SHP77 treated with DMSO at 0.1 percent for 48 hours (cell line): Measurements from ENCODE around the gene FBXW5.

ENCODE experiments used
- DNase-seq: peaks from one replicate; lab custom pipeline; 2025; lab: John Stamatoyannopoulos, UW

Gene FBXW5

GRCh38 chr9:136930014-136930413, 14.5 kb downstream of the FBXW5 start:
- DNase-seq: no peak

DNA sequence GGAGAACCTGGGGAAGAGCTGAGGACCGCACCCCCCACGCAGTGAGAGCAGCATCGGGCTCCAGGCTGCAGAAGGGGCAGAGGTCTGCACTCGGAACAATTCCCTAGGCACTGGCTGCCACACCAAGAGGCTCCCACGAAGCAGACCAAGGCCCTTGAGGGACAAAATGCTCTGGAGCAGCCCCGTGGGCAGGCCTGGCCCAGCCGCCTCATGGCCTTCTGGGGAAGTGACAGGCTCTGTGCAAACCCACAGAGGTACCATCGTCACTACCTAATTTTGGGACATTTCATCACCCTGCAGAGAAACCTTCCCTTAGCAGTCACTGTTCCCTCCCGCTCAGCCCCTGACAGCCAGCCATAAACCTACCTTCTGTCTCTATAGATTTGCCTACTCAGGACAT, 15.9 kb downstream of the FBXW5 start:
- DNase-seq: no peak

DNA sequence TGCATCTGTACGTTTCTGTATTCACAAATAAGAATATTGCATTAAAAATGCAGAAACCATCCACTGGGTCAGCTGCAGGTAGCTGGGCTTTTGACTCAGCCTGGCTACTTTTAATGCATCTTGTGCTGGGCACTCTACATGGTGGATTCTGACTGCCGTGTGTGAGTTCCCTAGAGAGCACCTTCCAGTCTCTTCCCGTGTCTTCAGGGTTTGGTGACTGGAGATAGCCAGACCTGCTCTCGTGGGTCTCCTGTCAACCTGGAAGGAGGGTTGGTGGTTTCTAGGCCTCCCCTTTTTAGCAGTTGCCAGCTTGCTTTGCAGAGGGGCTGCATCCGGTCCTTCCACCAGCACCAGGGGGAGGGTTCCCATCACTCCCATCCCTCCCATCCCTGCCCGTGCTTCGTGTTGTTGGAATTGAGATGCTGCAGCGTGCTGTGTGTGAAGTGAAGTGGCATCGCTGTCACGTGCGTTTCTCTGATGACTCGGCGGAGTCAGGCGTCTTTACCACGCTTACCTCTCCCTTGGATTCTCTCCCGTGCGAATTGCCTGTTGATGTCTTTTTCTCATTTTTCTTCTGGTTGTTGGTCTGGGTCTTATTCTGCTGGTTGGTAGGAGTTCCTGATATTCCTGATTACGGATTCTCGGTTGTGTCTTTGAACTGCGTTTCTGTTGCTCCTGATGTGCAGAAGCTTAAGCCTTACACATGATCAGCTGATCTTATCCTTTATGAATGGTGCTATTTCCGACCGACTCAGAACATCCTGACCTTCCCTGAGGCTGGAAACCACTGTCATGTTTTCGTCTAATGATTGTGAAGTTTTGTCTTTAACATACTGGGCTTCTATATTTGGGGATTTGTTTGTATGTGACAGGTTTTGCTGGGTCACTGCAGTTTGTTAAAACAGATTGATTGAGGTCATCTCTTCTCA, 16.9 kb downstream of the FBXW5 start:
- DNase-seq: no peak

GRCh38 chr9:136926749-136927148, 17.8 kb downstream of the FBXW5 start:
- no peak for DNase-seq

DNA sequence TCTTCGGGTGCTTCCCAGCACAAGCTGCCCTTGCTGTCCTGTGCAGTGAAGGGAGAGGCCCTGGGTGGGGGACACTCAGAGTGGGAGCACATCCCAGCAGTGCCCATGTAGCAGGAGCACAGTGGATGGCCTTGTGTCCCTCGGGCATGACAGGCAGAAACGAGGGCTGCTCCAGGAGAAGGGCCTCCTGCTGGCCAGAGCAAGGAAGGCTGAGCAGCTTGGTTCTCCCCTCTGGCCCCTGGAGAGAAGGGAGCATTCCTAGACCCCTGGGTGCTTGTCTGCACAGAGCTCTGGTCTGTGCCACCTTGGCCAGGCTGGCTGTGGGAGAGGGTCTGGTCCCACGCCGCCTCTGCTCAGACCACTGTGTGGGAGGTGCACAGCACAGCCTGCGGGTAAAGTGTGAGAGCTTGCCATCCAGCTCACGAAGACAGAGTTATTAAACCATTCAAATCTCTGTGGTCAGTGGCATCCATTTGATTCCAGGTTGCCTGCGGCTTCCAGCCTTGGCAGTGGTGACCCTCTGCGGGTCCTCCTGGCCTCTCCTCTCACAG, 18.3 kb downstream of the FBXW5 start:
- no peak for DNase-seq

DNA sequence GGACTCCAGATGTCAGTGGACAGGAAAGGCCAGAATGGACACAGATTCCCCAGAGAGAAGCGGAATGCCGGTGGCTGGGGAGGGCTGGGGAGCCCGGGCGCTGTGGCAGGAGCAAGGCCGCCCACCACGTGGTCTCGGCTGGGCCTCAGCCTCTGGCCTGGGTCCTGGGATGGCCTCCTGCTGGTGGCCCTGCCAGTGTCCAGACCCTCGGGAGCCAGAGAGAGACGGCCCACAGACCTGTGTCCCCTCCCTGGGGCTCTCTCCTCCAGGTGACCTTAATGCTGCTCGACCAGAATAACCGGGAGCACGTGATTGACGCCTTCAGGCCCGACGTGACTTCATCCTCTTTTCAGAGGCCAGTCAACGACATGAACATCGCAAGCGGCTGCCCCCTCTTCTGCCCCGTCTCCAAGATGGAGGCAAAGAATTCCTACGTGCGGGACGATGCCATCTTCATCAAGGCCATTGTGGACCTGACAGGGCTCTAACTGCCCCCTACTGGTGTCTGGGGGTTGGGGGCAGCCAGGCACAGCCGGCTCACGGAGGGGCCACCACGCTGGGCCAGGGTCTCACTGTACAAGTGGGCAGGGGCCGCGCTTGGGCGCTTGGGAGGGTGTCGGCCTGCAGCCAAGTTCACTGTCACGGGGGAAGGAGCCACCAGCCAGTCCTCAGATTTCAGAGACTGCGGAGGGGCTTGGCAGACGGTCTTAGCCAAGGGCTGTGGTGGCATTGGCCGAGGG, 19.0 kb downstream of the FBXW5 start:
- DNase-seq: no peak

DNA sequence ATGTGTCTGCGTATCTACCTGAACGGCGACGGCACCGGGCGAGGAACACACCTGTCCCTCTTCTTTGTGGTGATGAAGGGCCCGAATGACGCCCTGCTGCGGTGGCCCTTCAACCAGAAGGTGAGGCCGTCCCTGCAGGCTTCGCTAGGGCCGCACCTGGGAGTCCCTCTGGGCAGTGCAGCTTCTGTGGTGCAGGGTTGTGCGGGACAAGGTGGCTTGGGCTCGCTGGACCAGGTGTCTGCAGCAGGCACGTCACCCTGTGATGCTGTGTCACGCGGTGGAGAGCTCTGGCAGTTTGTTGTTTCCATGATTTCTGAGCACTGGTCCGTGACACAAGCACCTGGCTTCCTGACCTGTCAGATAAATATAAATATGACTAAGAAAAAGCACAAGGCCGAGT, 20.7 kb downstream of the FBXW5 start:
- DNase-seq: no peak

- no peak for DNase-seq
Observed at GRCh38 chr9:136922540-136922939, 22.0 kb downstream of the FBXW5 start.

DNA sequence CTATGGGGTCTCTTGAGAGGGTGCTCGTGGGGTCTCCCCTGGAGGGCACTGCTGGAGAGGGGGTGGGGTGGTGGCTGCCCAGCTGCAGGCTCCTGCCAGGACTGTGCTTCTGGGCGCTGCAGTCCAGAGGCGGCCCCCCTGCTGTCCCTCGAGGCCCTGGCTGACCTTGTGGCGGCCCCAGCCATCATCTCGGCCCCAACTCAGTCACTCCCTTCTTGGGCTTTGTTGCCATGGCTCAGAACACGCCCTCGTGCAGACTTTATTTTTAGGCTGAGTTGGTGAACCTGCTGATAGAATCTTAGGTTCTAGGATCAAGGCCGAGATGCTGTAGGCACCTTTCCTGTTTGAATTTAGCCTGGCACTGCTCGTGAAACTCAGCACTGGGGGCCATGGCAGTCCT, 22.8 kb downstream of the FBXW5 start:
- DNase-seq: no peak

DNA sequence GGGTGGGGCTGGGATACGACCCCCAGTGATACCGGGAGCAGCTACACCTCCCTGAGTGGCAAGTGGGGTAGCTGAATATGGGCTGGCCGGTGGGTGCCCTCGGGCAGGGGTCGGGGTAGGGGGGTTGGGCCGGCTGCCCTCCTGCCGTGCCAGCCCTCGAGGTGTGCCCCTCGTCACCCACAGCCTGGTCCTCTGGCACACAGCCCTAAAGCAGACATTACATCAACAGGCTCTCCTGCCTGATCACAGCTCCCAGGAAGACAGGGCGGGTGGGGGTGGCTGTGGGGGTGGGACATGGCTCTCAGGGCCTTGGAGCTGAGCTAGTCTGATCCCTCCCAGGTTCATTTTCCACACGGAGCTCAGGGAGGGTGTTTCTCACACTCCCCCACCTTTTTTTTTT, 23.2 kb downstream of the FBXW5 start:
- DNase-seq: no peak

DNA sequence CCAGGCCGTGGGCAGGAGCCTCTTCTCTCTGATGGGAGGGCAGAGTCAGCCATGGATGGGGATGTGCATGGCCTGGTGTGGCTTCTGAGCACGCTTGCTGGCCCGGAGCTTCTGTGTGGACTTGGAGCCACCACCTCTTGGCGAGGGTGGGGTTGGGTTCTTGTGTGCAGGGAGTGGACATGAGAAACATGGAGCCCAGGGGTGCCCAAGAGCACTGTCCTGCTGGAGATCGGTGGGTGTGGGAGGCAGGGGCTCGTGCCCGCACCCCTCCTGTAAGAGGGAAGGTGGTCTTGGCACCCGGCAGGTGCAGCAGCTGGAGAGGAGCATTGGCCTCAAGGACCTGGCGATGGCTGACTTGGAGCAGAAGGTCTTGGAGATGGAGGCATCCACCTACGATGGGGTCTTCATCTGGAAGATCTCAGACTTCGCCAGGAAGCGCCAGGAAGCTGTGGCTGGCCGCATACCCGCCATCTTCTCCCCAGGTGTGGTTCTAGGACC, 23.8 kb downstream of the FBXW5 start:
- no peak for DNase-seq

- DNase-seq: no peak
Observed at GRCh38 chr9:136920069-136920468, 24.5 kb downstream of the FBXW5 start.

- no peak for DNase-seq
Observed at GRCh38 chr9:136917902-136918301, 26.6 kb downstream of the FBXW5 start.

DNA sequence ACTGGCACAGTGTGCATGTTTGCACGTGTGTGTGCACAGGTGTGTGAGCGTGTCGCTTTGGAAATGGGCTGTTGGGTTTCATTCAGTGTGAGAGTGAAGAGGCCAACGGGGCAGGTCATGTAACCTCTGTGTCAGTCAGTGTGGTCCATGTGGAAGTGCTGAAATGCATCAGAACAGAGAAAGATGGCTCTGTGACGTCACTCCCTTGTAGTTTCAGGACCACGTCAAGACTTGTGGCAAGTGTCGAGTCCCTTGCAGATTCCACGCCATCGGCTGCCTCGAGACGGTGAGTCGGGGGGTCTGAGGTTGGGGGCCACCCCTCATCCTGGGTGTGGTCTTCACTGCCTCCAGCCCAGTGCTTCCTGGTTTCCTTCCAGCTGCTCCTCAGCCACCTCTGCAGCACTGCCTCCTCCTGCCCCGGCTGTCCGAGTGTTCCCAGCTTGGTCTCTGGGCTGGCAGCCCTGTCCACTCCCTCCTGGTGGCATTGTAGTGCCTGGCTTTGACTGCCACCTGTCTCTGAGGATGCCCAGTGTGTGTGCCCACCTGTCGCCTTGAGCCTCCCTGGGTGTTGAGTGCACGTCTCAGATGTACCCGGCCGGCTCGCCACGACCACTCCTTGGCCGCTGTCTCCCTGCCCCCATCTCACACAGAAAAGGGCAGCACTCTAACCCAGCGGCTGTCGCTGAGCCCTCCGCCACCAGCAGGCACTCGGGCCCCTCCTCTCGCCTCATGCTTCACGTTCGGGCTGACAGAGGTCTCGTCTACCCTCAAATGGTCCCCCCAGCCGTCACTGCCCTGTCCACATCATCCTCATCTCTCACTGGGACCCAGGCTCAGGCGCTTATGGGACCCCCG, 28.0 kb downstream of the FBXW5 start:
- no peak for DNase-seq

- DNase-seq: no peak
Observed at GRCh38 chr9:136915632-136916329, 28.8 kb downstream of the FBXW5 start.

- DNase-seq: no peak
Observed at GRCh38 chr9:136913701-136914438, 30.7 kb downstream of the FBXW5 start.

- no peak for DNase-seq
Observed at GRCh38 chr9:136910901-136911245, 33.7 kb downstream of the FBXW5 start.

- DNase-seq: no peak
Observed at GRCh38 chr9:136910197-136910900, 34.2 kb downstream of the FBXW5 start.

GRCh38 chr9:136907011-136907914, 37.3 kb downstream of the FBXW5 start:
- DNase-seq: no peak
